HPDE6-E6E7 (cell line): ENCODE data around the gene VAV1.
"Not testable (repeated sequence)": the region's sequence is repeated elsewhere in the genome, so short reads cannot be mapped to it uniquely, and the experiment has no call there.

ENCODE experiments used
- DNase-seq: peaks from one replicate; pipeline ENCODE4 v3.0.0; 2011; ENCODE audit warnings: missing footprints; ENCODE audit errors: extremely low spot score

The VAV1 gene

DNA sequence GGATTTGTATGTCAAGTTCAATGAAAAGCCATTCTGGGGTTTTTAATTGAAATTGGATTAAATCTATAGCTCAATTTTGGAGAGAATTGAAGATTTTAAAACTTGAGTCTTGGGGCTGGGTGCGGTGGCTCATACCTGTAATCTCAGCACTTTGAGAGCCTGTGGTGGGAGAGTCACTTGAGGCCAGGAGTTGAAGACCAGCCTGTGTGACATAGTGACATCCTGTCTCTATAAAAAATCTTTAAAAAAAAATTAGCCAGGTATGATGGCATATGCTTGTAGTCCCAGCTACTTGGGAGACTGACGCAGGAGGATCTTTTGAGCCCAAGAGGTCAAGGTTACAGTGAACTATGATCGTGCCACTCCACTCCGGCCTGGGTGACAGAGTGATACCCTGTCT is 41.2 kb downstream of the VAV1 start:
- DNase-seq, result no peak

DNA sequence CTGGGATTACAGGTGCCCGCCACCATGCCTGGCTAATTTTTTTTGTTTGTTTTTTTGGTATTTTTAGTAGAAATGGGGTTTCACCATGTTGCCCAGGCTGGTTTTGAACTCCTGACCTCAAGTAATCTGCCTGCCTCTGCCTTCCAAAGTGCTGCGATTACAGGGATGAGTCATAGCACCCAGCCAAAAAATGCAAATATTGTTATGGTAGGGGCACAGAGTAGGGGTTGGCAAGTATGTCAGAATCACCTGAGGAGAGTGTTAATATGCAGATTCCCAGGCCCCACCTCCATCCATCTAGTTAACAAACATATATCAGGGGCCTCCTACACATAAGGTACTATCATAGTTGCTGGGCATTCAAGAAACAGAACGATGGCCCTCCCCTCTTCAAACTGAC is 44.7 kb downstream of the VAV1 start:
- DNase-seq, result no peak

DNA sequence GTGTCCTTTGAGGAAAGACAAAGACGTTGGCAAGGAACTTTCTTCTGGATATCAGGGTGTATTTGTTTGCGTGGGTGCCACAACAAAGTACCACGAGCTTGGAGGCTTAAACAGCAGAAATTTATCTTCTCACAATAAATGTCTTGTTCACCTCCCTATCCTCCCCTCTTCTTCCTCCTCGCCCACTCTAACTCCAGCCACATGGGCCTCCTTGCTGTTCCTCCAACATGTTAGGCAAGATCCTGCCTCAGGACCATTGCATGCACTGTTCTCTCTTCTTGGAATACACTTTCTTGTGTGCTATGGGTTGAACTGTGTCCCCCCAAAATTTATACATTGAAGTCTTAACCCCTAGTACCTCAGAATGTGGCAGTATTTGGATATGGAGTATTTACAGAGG is 45.7 kb downstream of the VAV1 start:
- DNase-seq, result no peak

DNA sequence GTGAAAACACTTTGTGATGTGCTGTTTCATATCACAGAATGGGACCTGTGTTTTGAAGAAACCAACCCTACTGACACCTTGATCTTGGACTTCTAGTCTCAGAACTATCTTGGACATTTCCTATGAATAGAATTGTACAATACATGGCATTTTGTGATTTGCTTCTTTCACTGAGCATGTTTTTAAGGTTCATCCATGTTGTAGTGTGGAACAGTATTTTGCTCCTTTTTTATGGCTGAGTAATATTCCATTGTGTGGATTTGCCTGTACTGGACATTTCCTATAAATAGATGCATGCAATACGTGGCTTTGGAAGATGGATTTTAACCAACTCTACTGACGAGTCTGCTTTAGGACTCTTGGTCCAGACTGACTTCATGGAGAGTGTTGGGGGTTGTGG is 46.8 kb downstream of the VAV1 start:
- no peak for DNase-seq

DNA sequence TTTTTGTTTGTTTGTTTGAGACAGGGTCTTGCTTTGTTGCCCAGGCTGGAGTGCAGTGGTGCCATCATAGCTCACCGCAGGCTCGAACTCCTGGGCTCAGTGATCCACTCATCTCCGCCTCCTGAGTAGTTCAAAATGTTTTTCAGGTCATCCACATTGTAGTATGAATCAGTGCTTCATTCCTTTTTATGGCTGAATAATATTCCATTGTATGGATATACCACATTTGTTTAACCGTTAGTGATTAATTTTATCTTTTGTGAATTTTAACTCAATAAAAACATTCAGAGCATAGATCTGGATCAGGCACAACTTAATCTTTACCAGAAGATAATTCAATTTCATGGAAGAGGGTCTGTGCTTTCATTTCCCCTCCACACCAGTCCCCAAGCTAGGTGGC is 47.7 kb downstream of the VAV1 start:
- no peak for DNase-seq

DNA sequence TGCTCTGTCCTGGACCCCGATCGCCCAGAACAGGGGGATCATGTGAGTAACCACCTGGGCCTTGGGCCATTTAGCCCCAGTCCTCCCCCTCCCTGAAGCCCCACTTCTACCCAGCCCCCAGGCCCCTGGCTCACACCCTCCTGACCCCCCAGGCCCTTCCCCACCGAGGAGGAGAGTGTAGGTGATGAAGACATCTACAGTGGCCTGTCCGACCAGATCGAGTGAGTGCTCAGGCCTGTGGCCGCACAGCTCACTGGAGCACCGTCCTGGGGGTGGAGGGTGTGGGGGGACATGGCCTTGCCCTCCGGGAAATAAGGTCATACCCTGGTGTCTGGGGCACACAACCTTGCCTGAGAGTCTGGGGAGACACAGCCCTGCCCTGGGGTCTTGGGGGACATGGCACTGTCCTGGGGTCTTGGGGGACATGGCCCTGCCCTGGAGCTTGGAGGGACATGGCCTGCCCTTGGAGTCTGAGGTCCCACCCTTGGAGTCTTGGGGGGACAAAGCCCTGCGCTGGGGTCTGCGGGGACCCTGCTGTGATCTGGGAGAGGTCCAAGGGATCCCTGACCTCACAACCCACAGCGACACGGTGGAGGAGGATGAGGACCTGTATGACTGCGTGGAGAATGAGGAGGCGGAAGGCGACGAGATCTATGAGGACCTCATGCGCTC is 49.3 kb downstream of the VAV1 start:
- no peak for DNase-seq

DNA sequence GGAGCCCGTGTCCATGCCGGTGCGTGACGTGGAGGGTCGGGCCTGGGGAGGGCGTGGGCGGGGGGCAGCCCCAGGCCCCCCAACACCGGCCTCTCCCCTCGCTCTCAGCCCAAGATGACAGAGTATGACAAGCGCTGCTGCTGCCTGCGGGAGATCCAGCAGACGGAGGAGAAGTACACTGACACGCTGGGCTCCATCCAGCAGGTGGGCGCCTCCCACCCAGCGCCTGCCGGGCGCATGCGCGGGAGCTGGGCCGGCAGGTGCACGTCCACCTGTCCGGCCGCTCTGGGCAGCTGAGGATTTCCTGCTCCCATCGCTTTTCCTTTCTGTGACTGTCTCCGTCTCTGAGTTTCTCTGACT is 49.8 kb downstream of the VAV1 start:
- no peak for DNase-seq

DNA sequence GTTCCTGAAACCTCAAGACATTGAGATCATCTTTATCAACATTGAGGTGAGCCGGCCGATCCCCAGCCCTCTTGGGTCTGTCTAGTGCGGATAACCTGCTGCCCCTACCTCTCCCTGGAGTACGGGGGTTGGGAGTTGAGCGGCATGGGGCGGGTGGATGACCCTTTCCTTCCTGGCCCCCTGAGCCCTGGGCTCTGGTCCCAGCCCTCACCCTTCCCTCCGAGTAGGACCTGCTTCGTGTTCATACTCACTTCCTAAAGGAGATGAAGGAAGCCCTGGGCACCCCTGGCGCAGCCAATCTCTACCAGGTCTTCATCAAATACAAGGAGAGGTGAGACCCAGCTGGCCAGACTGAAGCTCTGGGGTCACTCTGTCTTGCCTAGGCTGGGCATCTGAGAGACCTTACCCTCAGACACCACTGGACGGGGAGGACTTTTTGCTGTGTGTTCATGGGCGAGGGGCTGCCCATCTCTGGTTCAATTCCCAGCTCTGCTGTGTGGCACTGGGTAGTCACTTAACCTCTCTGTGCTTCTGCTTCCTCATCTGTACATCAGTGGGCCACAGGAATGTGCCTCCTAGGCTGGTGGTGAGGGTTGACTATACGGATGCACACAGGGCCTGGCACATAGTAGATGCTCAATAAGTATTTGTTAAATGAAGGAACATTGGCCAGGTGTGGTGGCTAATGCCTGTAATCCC is 52.7 kb downstream of the VAV1 start:
- DNase-seq, result no peak

DNA sequence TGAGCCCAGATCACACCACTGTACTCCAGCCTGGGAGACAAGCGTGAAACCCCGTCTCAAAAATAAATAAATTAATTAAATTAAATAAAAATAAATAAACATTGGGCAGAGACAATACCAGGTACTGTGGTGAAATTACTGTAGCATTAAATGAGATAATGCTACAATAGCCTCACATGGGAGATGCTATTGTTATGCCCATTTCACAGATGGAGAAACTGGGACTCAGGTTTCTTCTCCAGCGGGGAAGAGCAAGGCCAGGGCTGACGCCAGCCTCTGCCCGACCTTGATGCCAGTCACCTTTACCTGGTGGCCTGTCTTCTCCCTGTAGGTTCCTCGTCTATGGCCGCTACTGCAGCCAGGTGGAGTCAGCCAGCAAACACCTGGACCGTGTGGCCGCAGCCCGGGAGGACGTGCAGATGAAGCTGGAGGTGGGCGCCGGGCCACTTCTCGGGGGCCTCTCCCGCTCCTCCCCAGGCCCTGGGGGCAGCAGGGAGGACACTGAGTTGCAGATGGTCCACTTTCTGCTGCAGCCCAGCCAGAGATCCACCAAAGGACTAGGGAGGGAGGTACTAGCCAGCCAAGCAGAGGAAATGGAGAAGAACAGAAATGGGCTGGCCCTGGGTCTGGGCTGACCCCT is 53.9 kb downstream of the VAV1 start:
- DNase-seq, result no peak

DNA sequence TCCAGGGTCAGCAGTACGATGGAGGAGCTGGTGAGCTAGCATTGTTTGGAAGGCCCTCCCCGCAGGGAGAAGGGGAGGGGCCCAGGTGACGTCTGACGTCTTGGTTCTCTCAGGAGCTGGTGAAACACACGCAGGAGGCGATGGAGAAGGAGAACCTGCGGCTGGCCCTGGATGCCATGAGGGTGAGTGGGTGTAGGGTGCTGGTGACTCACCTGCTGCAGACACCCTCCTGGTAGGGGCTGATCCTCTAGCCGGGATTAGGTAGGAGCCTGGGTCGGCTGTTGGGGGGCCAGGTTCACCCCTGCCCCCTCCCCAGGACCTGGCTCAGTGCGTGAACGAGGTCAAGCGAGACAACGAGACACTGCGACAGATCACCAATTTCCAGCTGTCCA is 55.8 kb downstream of the VAV1 start:
- DNase-seq, result peak; percentile 95

DNA sequence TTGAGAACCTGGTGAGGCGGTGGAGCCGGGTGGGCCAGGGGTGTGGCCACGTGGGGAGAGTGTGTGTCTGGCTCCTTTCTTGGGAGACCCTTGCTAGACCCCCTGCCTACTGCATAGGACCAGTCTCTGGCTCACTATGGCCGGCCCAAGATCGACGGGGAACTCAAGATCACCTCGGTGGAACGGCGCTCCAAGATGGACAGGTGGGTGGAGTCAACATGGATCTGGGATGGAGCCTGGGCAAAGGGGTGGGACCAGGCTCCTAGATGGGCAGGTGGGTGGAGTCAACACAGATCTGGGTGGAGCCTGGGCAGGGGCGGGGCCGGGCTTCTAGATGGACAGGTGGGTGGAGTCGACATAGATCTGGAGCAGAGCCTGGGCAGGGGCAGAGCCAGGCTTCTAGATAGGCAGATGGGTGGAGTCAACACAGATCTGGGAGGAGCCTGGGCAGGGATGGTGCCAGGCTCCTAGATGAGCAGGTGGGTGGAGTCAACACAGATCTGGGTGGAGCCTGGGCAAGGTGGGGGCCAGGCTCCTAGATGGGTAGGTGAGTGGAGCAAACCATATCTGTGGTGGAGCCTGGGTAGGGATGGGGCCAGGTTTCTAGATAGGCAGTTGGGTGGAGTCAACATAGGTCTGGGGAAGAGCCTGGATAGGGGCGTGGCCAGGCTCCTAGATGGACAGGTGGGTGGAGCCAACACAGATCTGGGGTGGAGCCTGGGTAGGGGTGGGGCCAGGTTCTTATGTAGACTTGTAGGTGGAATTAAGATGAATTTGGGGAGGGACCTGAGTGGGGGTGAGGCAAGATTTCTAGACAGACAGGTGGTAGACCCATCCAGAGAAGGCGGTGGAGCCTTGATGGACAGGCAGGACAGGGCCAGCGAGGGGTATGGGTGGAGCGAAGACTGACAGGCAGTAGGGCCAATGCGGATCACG is 56.5 kb downstream of the VAV1 start:
- DNase-seq, result peak; percentile 19

DNA sequence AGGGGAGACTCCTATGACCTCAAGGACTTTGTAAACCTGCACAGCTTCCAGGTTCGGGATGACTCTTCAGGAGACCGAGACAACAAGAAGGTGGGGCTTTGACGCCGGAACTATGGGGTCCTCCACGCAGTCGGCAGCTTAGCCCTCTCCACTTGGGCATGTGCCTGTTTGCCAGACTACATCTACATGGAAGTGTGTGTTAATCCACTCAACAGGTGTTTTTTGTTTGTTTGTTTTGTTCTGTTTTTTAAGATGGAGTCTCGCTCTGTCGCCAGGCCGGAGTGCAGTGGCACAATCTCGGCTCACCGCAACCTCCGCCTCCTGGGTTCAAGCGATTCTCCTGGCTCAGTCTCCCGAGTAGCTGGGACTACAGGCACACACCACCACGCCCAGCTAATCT is 57.3 kb downstream of the VAV1 start:
- DNase-seq, result not testable (repeated sequence)

DNA sequence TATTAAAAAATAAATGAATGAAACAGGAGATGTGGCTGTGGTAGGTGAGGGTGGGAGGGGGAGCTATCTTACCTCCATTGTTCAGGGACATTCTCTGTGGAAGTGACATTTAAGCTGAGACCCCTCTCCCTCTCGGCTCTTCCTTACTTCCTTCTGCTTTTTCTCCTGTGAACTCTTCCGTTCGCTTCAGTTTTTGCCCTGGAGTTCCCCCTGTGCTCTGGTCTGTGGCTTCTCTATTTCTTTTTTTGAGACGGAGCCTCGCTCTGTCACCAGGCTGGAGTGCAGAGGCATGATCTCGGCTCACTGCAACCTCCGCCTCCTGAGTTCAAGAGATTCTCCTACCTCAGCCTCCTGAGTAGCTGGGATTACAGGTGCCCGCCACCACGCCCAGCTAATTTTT is 58.6 kb downstream of the VAV1 start:
- not testable (repeated sequence) for DNase-seq

DNA sequence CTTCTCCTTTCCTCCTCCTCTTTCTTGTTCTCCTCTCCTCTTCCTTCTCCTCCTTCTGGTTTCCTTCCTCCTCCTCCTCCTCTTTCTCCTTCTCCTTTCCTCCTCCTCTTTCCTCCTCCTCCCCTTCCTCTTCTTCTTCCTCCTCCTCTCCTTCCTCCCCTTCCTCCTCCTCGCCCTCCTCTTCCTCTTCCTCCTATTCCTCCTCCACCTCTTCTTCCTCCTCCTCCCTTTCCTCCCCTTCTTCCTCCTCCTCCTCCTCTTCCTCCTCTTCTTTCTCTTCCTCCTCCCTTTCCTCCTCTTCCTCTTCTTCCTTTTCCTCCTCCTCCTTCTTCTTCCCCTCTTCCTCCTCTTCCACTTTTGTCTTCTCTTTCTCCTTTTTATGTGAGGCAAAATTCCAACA is 59.9 kb downstream of the VAV1 start:
- DNase-seq, result no peak

DNA sequence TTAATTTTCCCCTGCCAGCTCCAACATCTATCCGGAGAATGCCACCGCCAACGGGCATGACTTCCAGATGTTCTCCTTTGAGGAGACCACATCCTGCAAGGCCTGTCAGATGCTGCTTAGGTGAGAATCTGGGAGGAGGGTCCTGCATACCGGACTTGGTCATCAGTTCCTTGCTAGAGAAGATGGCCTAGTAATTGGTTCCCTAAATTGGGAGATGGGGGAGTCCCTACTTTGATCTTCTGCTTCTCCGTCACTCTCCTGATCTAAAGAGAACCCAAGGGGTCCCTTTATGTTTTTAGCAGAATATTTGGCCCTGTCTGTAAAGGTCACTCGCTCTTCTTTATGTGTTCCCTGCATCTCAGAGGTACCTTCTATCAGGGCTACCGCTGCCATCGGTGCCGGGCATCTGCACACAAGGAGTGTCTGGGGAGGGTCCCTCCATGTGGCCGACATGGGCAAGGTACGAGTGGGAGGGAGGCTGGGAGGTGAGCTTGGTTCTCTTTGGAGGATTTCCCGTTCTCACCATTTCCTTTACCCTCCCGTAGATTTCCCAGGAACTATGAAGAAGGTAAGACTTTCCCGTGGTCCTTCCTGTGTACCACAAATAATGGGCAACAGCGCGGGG is 60.8 kb downstream of the VAV1 start:
- DNase-seq, result no peak

DNA sequence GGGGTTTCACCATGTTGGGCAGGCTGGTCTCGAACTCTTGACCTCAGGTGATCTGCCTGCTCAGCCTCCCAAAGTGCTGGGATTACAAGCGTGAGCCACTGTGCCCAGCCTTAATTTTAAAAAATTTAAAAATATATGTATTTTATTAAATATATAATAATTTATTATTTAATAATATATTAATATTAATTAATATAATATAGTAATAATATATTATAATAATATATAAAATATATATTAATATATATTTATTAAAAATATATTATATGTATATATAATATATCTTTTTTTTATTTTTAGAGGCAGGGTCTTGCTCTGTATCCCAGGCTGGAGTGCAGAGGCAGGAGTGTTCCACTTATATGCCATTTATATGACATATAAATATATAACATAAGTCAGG is 61.9 kb downstream of the VAV1 start:
- no peak for DNase-seq

DNA sequence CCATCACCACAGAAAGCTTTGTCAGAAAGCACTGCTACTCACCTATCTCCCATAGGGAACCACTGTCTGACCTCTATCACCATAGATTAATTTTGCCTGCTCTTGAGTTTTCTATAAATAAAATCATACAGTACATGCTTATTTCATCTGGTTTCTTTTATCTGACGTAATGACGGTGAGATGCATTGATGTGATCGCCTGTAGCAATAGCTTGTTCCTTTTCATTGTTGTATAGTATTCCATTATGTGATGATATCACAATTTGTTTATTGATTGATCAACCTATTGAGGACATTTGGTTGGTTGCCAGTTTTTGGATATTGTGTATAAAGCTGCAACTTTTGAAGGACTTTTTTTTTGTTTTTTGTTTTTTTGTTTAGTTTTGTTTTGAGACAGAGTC is 63.0 kb downstream of the VAV1 start:
- no peak for DNase-seq

DNA sequence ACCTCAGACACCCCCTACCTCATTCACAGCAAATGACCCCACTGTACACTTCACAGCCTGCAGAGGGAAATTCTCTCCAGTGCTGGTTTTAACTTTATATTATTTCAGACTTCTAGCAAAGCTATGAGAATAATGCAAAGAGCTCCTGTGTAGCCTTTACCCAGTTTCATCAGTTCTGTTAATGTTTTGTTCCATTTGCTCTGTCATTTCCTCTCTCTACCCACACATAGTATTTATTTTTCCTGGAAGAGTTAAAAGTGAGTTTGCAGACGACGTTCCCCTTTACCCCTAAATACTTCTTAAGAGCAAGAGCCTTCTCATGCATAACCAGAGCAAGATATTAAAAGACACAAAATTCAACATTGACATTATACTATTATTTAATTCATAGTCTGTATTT is 65.0 kb downstream of the VAV1 start:
- no peak for DNase-seq

DNA sequence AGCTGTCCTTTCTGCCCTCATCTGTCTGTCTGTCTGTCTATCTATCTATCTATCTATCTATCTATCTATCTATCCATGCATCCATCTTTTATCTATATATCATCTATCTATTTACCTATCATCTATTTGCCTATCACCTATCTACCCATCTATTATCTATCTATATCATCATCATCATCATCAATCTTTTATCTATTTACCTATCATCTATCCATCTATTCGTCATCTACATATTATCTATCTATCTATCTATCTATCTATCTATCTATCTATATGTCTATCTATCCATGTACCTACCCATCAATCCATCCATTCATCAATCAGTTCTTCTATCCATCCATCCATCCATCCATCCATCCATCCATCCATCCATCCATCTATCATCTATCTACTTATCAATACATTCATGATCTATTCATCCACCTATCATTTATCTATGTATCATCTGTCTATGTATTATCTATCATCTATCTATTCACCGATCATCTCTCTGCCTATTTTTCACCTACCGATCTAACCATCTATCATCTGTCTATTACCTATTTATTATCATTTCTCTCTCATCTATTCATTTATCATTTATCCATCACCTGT is 65.7 kb downstream of the VAV1 start:
- no peak for DNase-seq

DNA sequence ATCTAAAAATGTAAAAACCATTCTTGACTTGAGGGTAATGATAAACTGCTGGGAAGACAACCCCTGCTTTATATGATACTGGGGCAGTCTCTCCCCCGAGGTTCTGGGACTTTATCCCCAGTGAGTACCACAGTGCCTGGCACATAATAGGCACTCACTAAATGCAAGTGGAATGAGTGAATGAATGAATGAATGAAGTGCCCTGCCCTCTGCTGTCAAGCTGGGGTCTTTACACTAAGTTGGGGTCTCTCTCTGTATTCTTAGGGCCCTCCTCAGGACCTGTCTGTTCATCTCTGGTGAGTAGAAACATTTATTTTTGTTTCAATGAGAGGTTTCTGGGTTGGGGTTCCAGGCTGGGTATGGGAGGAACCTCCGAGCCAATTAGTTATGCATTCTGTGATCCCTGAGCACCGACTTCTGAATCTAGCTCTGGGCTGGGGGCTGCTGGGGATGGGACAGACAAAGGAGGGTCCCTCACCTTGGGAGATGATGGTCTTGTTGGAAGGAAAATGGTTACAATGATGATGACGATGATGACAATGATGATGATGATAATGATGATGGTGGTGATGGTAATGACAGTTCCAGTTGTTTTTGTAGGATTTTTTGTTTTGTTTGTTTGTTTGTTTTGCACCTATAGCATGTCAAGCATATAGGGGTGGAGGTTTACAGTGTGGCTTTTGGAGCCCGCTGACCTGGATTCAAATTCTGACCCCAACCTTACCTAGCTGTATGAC is 70.5 kb downstream of the VAV1 start:
- DNase-seq, result no peak

DNA sequence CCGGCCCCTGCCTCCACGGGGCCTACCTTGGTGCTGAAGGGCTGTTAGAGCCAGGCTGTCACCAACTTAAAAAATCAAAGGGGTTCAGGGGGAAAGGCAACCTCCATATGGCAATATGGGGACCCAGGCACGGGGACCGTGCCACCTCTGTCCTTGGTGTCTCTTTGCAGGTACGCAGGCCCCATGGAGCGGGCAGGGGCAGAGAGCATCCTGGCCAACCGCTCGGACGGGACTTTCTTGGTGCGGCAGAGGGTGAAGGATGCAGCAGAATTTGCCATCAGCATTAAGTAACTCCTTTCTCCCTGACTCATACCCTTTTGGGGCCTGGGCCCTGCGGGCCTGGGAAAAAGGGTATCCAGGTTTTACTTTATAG is 75.3 kb downstream of the VAV1 start:
- no peak for DNase-seq
